Measurements from ENCODE around the gene STPG4. TPM values are rescaled to one million over a fixed set of nuclear protein-coding genes. Genes with fewer than 3 reads are reported as not detected.

The STPG4 gene
- polyA plus RNA-seq, 3 donors = 0.17 to 0.37 TPM; not detected in 1

- no peak for DNase-seq (ENCODE audit: extremely low read depth in 1 of 11, low read depth in 9 of 11, low spot score in 4 of 11)
These were observed 89.2 kb downstream of the STPG4 start for GRCh38 chr2:47065771-47066380.

- DNase-seq (ENCODE audit: extremely low read depth in 1 of 11, low read depth in 9 of 11, low spot score in 4 of 11) = no peak
These were observed 89.8 kb downstream of the STPG4 start for GRCh38 chr2:47065343-47065742.

GRCh38 chr2:47064106-47064505, 91.0 kb downstream of the STPG4 start:
- DNase-seq (ENCODE audit: extremely low read depth in 1 of 11, low read depth in 9 of 11, low spot score in 4 of 11) = no peak

GRCh38 chr2:47063538-47063930, 91.6 kb downstream of the STPG4 start:
- DNase-seq (ENCODE audit: extremely low read depth in 1 of 11, low read depth in 9 of 11, low spot score in 4 of 11) = no peak

- DNase-seq (ENCODE audit: extremely low read depth in 1 of 11, low read depth in 9 of 11, low spot score in 4 of 11) = no peak
These were observed 92.2 kb downstream of the STPG4 start for GRCh38 chr2:47062681-47063537.

- no peak for DNase-seq (ENCODE audit: extremely low read depth in 1 of 11, low read depth in 9 of 11, low spot score in 4 of 11)
These were observed 93.0 kb downstream of the STPG4 start for GRCh38 chr2:47061944-47062678.

- DNase-seq (ENCODE audit: extremely low read depth in 1 of 11, low read depth in 9 of 11, low spot score in 4 of 11) = no peak
These were observed 94.4 kb downstream of the STPG4 start for GRCh38 chr2:47060652-47061170.

GRCh38 chr2:47058003-47058931, 96.8 kb downstream of the STPG4 start:
- DNase-seq (ENCODE audit: extremely low read depth in 1 of 11, low read depth in 9 of 11, low spot score in 4 of 11) = no peak

- no peak for DNase-seq (ENCODE audit: extremely low read depth in 1 of 11, low read depth in 9 of 11, low spot score in 4 of 11)
These were observed 97.5 kb downstream of the STPG4 start for GRCh38 chr2:47057687-47058002.

GRCh38 chr2:47056868-47057686, 98.0 kb downstream of the STPG4 start:
- DNase-seq (ENCODE audit: extremely low read depth in 1 of 11, low read depth in 9 of 11, low spot score in 4 of 11) = no peak

- no peak for DNase-seq (ENCODE audit: extremely low read depth in 1 of 11, low read depth in 9 of 11, low spot score in 4 of 11)
These were observed 98.7 kb downstream of the STPG4 start for GRCh38 chr2:47056374-47056773.

GRCh38 chr2:47054868-47055267, 100.2 kb downstream of the STPG4 start:
- no peak for DNase-seq (ENCODE audit: extremely low read depth in 1 of 11, low read depth in 9 of 11, low spot score in 4 of 11)

- no peak for DNase-seq (ENCODE audit: extremely low read depth in 1 of 11, low read depth in 9 of 11, low spot score in 4 of 11)
These were observed 101.0 kb downstream of the STPG4 start for GRCh38 chr2:47054036-47054555.

GRCh38 chr2:47052847-47053246, 102.3 kb downstream of the STPG4 start:
- no peak for DNase-seq (ENCODE audit: extremely low read depth in 1 of 11, low read depth in 9 of 11, low spot score in 4 of 11)

GRCh38 chr2:47051562-47051961, 103.5 kb downstream of the STPG4 start:
- DNase-seq (ENCODE audit: extremely low read depth in 1 of 11, low read depth in 9 of 11, low spot score in 4 of 11) = no peak

- no peak for DNase-seq (ENCODE audit: extremely low read depth in 1 of 11, low read depth in 9 of 11, low spot score in 4 of 11)
These were observed 104.3 kb downstream of the STPG4 start for GRCh38 chr2:47050762-47051161.

- no peak for DNase-seq (ENCODE audit: extremely low read depth in 1 of 11, low read depth in 9 of 11, low spot score in 4 of 11)
These were observed 104.9 kb downstream of the STPG4 start for GRCh38 chr2:47050021-47050760.

All from renal cortex interstitium (tissue), 11 donors.